ENCODE results near the gene LRRC14B.
"Not testable (repeated sequence)": the region's sequence is repeated elsewhere in the genome, so short reads cannot be mapped to it uniquely, and the experiment has no call there.

LRRC14B gene

DNA sequence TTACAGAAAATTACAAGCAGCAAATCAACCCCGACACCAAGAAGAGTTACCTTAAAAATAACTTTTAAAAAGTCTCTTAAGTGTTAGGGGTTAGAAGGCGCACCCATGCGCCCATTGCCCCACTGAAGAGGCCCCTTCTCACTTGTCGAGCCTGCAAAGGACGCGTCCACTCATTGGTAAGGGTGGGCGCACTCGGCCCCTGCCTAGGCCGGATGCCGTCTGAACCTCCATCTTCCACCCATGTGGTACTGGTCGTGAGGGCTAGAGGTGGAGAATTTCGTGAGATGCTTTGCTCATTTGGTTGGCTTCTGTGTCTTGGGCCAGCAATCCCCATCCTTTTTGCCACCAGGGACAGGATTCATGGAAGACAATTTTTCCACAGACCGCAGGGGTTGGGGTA lies 27.5 kb upstream of the LRRC14B start:
- Histone ChIP-seq H3K18ac (ENCODE audit: low read length) (no peak overlapping the region), H2BK5ac (ENCODE audit: low read length) (no peak overlapping the region), H3K4me2 (ENCODE audit: low read length) (no peak overlapping the region), H2BK120ac (ENCODE audit: low read depth, low read length) (no peak overlapping the region), H3K4ac (ENCODE audit: low read depth, low read length) (no peak overlapping the region), H3K4me1 (ENCODE audit: control insufficient read depth, low read depth, low read length) (no peaks in the 10 kb centered on the region), H3K27ac (ENCODE audit: low read depth, low read length) (no peak overlapping the region), H4K5ac (ENCODE audit: low read length) (no peak overlapping the region), H3K9ac (ENCODE audit: low read length) (no peak overlapping the region), H3K27me3 (ENCODE audit: insufficient read depth, low read length, poor library complexity) (no peaks in the 10 kb centered on the region), H3K79me2 (ENCODE audit: control insufficient read depth, insufficient read depth, low read length) (no peaks in the 10 kb centered on the region), H3K56ac (ENCODE audit: low read length) (no peak overlapping the region), H3K36me3 (ENCODE audit: control insufficient read depth, insufficient read depth, low read length) (no peaks in the 10 kb centered on the region), H4K8ac (ENCODE audit: low read depth, low read length) (no peak overlapping the region), H3K4me3 (ENCODE audit: low read length) (no peak overlapping the region), H3K23ac (ENCODE audit: low read length) (no peak overlapping the region), H2AK5ac (ENCODE audit: low read length) (no peak overlapping the region), H3K79me1 (ENCODE audit: low read length) (no peaks in the 10 kb centered on the region), H2BK15ac (replicated peaks; ENCODE audit: low read depth) (no peak overlapping the region)
- WGBS (ENCODE audit: extremely low coverage, insufficient coverage, low lambda C conversion rate), result no CpG with 5 or more reads among the region's 13 CpGs
- DNase-seq, result no peak

DNA sequence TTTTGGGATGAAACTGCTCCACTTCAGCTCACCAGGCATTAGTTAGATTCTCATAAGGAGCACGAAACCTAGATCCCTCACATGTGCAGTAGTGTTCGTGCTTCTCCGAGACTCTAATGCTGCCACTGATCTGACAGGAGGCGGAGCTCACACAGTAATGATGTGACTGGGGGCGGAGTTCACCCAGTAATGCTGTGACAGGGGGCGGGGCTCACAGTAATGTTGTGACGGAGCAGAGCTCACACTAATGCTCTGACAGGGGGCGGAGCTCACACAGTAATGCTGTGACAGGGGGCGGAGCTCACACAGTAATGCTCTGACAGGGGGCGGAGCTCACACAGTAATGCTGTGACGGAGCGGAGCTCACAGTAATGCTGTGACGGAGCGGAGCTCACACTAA lies 27.1 kb upstream of the LRRC14B start:
- Histone ChIP-seq H2AK5ac (ENCODE audit: low read length) (no peak overlapping the region), H3K23ac (ENCODE audit: low read length) (no peak overlapping the region), H3K18ac (ENCODE audit: low read length) (no peak overlapping the region), H2BK15ac (replicated peaks; ENCODE audit: low read depth) (no peak overlapping the region), H3K79me2 (ENCODE audit: control insufficient read depth, insufficient read depth, low read length) (no peaks in the 10 kb centered on the region), H3K4me2 (ENCODE audit: low read length) (no peak overlapping the region), H3K4me3 (ENCODE audit: low read length) (no peak overlapping the region), H3K4me1 (ENCODE audit: control insufficient read depth, low read depth, low read length) (no peaks in the 10 kb centered on the region), H2BK120ac (ENCODE audit: low read depth, low read length) (no peak overlapping the region), H3K36me3 (ENCODE audit: control insufficient read depth, insufficient read depth, low read length) (no peaks in the 10 kb centered on the region), H3K79me1 (ENCODE audit: low read length) (no peaks in the 10 kb centered on the region), H4K5ac (ENCODE audit: low read length) (no peak overlapping the region), H3K27ac (ENCODE audit: low read depth, low read length) (no peak overlapping the region), H3K27me3 (ENCODE audit: insufficient read depth, low read length, poor library complexity) (no peaks in the 10 kb centered on the region), H3K9ac (ENCODE audit: low read length) (no peak overlapping the region), H3K4ac (ENCODE audit: low read depth, low read length) (no peak overlapping the region), H4K8ac (ENCODE audit: low read depth, low read length) (no peak overlapping the region), H2BK5ac (ENCODE audit: low read length) (no peak overlapping the region), H3K56ac (ENCODE audit: low read length) (no peak overlapping the region)
- no peak for DNase-seq
- no CpG with 5 or more reads among the region's 14 CpGs for WGBS (ENCODE audit: extremely low coverage, insufficient coverage, low lambda C conversion rate)

DNA sequence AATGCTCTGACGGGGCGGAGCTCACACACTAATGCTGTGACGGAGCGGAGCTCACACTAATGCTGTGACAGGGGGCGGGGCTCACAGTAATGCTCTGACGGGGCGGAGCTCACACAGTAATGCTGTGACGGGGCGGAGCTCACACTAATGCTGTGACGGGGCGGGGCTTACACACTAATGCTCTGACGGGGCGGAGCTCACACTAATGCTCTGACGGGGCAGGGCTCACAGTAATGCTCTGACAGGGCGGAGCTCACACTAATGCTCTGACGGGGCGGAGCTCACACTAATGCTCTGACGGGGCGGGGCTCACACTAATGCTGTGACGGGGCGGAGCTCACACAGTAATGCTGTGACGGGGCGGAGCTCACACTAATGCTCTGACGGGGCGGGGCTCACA lies 26.5 kb upstream of the LRRC14B start:
- H3K4me3 ChIP-seq (ENCODE audit: low read length); H4K5ac ChIP-seq (ENCODE audit: low read length); H3K56ac ChIP-seq (ENCODE audit: low read length); DNase-seq; H3K4ac ChIP-seq (ENCODE audit: low read depth, low read length); H3K4me1 ChIP-seq (ENCODE audit: control insufficient read depth, low read depth, low read length); H2BK120ac ChIP-seq (ENCODE audit: low read depth, low read length); H2BK5ac ChIP-seq (ENCODE audit: low read length); H3K36me3 ChIP-seq (ENCODE audit: control insufficient read depth, insufficient read depth, low read length); H3K9ac ChIP-seq (ENCODE audit: low read length); H2AK5ac ChIP-seq (ENCODE audit: low read length); H2BK15ac ChIP-seq (replicated peaks; ENCODE audit: low read depth); H3K27me3 ChIP-seq (ENCODE audit: insufficient read depth, low read length, poor library complexity); H3K79me2 ChIP-seq (ENCODE audit: control insufficient read depth, insufficient read depth, low read length); H3K23ac ChIP-seq (ENCODE audit: low read length); H3K27ac ChIP-seq (ENCODE audit: low read depth, low read length); H3K79me1 ChIP-seq (ENCODE audit: low read length); H3K4me2 ChIP-seq (ENCODE audit: low read length); H3K18ac ChIP-seq (ENCODE audit: low read length); H4K8ac ChIP-seq (ENCODE audit: low read depth, low read length): not testable (repeated sequence)
- no CpG with 5 or more reads among the region's 25 CpGs for whole genome bisulfite sequencing (ENCODE audit: extremely low coverage, insufficient coverage, low lambda C conversion rate)

DNA sequence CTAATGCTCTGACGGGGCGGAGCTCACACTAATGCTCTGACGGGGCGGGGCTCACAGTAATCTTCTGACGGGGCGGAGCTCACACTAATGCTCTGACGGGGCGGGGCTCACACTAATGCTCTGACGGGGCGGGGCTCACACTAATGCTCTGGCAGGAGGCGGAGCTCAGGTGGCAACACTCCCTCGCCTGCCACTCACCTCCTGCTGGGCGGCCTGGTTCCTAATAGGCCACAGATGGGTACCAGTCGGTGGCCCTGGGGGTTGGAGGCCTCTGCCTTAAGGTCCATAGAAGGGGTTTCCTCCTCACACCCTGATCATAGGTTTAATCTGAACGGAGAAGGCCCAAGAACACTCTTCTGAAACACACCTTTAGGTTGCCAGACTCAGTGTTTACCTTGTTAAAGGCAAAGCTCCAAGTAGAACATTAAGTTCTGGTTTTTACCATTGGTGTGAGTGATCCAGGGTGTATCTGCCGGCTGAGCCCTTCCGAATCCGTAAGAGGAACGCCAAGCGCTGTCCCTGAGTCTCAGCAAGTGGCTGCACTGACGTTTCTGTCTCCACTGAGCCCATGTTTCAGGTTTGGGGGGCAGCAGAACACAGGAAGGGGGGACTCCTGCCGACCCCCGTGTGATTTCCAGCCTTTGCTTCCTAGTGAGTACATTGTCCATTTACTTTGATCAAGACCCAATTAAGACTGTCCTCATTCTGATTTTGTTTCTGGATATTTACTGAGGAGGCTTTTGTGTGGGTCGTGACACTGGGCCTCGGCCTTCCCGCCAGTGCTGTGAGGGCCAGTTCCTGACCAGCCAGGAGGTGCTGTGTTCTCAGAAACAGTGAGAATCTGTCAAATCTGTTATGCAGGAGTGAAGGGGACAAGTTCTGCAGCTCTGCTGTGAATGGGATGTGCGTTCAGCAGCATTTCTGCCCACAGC lies 24.6 kb upstream of the LRRC14B start:
- no peaks in the 10 kb centered on the region for H3K27me3 ChIP-seq (ENCODE audit: insufficient read depth, low read length, poor library complexity)
- no peaks in the 10 kb centered on the region for H3K79me2 ChIP-seq (ENCODE audit: control insufficient read depth, insufficient read depth, low read length)
- H2BK15ac ChIP-seq (replicated peaks; ENCODE audit: low read depth), result no peak overlapping the region
- no peak overlapping the region for H4K5ac ChIP-seq (ENCODE audit: low read length)
- no peak overlapping the region for H3K4me3 ChIP-seq (ENCODE audit: low read length)
- H3K9ac ChIP-seq (ENCODE audit: low read length), result no peak overlapping the region
- no peak overlapping the region for H2BK5ac ChIP-seq (ENCODE audit: low read length)
- H3K23ac ChIP-seq (ENCODE audit: low read length), result no peak overlapping the region
- H3K4ac ChIP-seq (ENCODE audit: low read depth, low read length), result no peak overlapping the region
- no CpG with 5 or more reads among the region's 27 CpGs for WGBS (ENCODE audit: extremely low coverage, insufficient coverage, low lambda C conversion rate)
- H2BK120ac ChIP-seq (ENCODE audit: low read depth, low read length), result no peak overlapping the region
- no peak overlapping the region for H3K18ac ChIP-seq (ENCODE audit: low read length)
- H3K36me3 ChIP-seq (ENCODE audit: control insufficient read depth, insufficient read depth, low read length), result no peaks in the 10 kb centered on the region
- no peak overlapping the region for H4K8ac ChIP-seq (ENCODE audit: low read depth, low read length)
- no peaks in the 10 kb centered on the region for H3K79me1 ChIP-seq (ENCODE audit: low read length)
- no peaks in the 10 kb centered on the region for H3K4me1 ChIP-seq (ENCODE audit: control insufficient read depth, low read depth, low read length)
- no peak for DNase-seq
- no peak overlapping the region for H2AK5ac ChIP-seq (ENCODE audit: low read length)
- no peak overlapping the region for H3K56ac ChIP-seq (ENCODE audit: low read length)
- no peak overlapping the region for H3K4me2 ChIP-seq (ENCODE audit: low read length)
- H3K27ac ChIP-seq (ENCODE audit: low read depth, low read length), result no peak overlapping the region

DNA sequence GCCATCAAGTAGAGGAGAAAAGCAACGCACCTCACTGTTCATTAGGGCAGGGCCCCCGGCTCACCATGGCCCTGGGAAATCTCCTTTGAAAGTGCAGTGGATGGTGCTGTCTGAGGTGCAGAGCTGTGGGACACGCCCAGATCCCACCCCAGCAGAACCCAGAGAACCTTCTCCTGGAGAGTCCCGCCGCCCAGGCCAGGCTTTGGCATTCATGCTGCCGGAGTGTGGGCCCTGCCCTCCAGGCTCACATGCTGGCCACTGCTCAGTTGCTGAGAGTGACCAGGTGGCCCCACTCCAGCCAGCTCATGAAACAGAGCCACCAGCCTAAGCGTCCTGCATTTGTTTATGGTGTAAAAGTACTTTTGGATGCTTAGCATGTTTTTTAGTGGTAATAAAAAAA lies 23.8 kb upstream of the LRRC14B start:
- no peak overlapping the region for H2BK15ac ChIP-seq (replicated peaks; ENCODE audit: low read depth)
- no peak overlapping the region for H3K4ac ChIP-seq (ENCODE audit: low read depth, low read length)
- no peak overlapping the region for H2BK5ac ChIP-seq (ENCODE audit: low read length)
- no peaks in the 10 kb centered on the region for H3K27me3 ChIP-seq (ENCODE audit: insufficient read depth, low read length, poor library complexity)
- H3K4me2 ChIP-seq (ENCODE audit: low read length), result no peak overlapping the region
- WGBS (ENCODE audit: extremely low coverage, insufficient coverage, low lambda C conversion rate), result no CpG with 5 or more reads among the region's 7 CpGs
- H2AK5ac ChIP-seq (ENCODE audit: low read length), result no peak overlapping the region
- H3K36me3 ChIP-seq (ENCODE audit: control insufficient read depth, insufficient read depth, low read length), result no peaks in the 10 kb centered on the region
- no peaks in the 10 kb centered on the region for H3K79me2 ChIP-seq (ENCODE audit: control insufficient read depth, insufficient read depth, low read length)
- no peak overlapping the region for H3K23ac ChIP-seq (ENCODE audit: low read length)
- no peak overlapping the region for H4K5ac ChIP-seq (ENCODE audit: low read length)
- H3K56ac ChIP-seq (ENCODE audit: low read length), result no peak overlapping the region
- H3K27ac ChIP-seq (ENCODE audit: low read depth, low read length), result no peak overlapping the region
- no peaks in the 10 kb centered on the region for H3K4me1 ChIP-seq (ENCODE audit: control insufficient read depth, low read depth, low read length)
- H3K79me1 ChIP-seq (ENCODE audit: low read length), result no peaks in the 10 kb centered on the region
- H3K9ac ChIP-seq (ENCODE audit: low read length), result no peak overlapping the region
- no peak overlapping the region for H3K18ac ChIP-seq (ENCODE audit: low read length)
- no peak overlapping the region for H3K4me3 ChIP-seq (ENCODE audit: low read length)
- DNase-seq, result no peak
- H4K8ac ChIP-seq (ENCODE audit: low read depth, low read length), result no peak overlapping the region
- H2BK120ac ChIP-seq (ENCODE audit: low read depth, low read length), result no peak overlapping the region

Data from mesendoderm (in vitro differentiated cells).